Measurements from ENCODE around the gene FOXRED2.
"Not testable (repeated sequence)": the region's sequence is repeated elsewhere in the genome, so short reads cannot be mapped to it uniquely, and the experiment has no call there.

The FOXRED2 gene

DNA sequence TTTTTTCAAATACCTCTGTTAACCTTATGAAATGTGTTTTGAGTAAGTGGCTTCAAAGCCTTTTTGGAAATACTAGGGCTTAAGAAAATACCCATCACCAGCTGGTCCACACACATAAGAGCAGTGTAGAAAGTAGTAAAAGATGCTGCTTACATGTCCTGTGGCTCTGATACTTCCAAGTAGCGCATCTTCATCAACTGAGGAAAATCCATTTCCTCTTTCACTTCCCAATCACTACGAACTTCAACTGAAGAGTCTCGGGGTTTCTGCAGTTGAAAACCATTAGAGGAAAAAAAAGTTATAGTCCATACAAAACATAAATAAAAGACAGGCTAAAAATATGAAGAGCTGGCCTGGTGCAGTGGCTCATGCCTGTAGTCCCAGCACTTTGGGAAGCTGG is 13.6 kb upstream of the FOXRED2 start:
- Histone ChIP-seq H3K9me3 (no peaks in the 10 kb centered on the region), H3K4me1 (peaks cover 4% of the 10 kb centered on the region; the same call in 1 of the 2 replicates), H3K27ac (no peak overlapping the region), H3K27me3 (no peaks in the 10 kb centered on the region), H4K20me1 (peaks cover 96% of the 10 kb centered on the region), H3K36me3 (peaks cover 100% of the 10 kb centered on the region), H3K4me3 (no peak overlapping the region), H3K4me2 (no peak overlapping the region), H3K9ac (no peak overlapping the region)
- TF ChIP-seq Cebpa-rat (IDR thresholded peaks at IDR 0.05) = no peak

DNA sequence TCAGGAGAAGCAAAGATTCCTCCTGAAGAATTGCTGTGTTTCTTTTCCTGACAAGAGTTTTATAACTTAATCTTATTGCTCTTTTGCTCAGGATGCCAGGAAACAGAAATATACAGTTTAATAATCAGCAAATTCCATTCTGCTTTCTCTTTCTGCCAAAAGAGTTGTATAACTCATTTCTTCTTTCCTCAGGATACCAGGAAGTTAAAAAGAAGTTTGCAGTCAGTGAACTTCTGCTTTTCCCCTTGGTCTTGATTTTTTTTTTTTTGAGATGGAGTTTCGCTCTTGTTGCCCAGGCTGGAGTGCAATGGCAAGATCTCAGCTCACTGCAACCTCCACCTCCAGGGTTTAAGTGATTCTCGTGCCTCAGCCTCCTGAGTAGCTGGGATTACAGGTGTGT is 13.1 kb upstream of the FOXRED2 start:
- H3K4me1 ChIP-seq, H3K9ac ChIP-seq, H3K27ac ChIP-seq, H3K4me2 ChIP-seq, H3K27me3 ChIP-seq, H3K9me3 ChIP-seq, H3K4me3 ChIP-seq: not testable (repeated sequence)
- peaks cover 100% of the 10 kb centered on the region for H3K36me3 ChIP-seq
- H4K20me1 ChIP-seq = peaks cover 96% of the 10 kb centered on the region

DNA sequence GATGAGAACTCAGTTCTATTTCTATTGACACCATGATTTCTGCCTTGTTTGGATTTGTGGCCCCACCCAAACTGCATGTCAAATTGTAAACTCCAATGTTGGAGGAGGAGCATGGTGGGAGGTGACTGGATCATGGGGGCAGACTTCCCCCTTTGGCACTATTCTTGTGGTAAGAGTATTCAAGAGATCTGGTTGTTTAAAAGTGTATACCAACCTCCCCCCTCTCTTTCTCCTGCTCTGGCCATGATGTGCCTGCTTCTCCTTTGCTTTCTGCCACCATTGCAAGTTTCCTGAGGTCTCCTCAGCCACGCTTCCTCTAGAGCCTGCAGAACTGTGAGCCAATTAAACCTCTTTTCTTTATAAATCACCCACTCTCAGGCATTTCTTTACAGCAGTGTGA is 7.9 kb upstream of the FOXRED2 start:
- Histone ChIP-seq H3K36me3 (peaks cover 100% of the 10 kb centered on the region), H4K20me1 (peaks cover 91% of the 10 kb centered on the region), H3K27ac (no peak overlapping the region), H3K9ac (no peak overlapping the region), H3K27me3 (no peaks in the 10 kb centered on the region), H3K4me3 (no peak overlapping the region), H3K4me2 (no peak overlapping the region), H3K9me3 (no peaks in the 10 kb centered on the region), H3K4me1 (no peaks in the 10 kb centered on the region)
- TF ChIP-seq Cebpa-rat (IDR thresholded peaks at IDR 0.05) = no peak

DNA sequence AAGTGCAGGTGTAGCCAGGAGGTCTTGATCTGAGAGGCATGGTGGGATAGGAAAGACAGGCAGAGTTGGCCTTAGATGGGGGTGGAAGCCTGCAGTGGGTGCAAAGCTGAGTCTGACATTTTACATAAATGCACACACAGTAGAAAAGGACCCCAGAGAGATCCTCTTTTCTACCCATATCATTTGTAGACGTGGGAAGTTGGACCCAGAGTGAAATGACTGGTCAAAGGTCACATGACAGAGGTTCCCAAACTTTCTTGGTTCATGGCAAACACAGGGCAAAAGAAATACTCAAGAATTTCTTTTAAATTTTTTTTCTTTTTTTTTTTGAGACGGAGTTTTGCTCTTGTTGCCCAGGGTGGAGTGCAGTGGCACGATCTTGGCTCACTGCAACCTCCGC is 6.2 kb upstream of the FOXRED2 start:
- H3K27me3 ChIP-seq = no peaks in the 10 kb centered on the region

DNA sequence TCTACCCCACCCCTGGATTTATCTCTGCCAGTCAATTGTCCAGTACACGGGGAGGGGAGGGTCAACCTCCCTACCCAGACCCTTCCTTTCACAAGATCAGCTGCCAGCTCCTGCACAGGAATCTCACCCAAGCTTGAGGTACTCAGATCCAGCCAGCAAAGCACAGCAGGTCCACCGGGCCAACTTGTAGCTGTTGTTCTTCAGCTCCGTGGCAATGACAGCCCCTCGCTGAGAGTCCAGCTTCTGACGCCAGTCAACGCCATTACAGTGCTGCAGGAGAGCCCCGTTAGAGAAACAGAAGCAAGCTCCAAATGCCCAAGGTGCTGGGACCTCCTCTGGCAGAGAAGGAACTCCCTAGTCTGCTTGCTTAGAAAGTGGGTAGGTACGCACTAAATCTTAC is 5.5 kb upstream of the FOXRED2 start:
- no peak overlapping the region for H3K4me2 ChIP-seq
- H3K36me3 ChIP-seq = peaks cover 81% of the 10 kb centered on the region
- no peaks in the 10 kb centered on the region for H3K9me3 ChIP-seq
- H3K4me3 ChIP-seq = no peak overlapping the region
- peaks cover 67% of the 10 kb centered on the region for H4K20me1 ChIP-seq
- no peak overlapping the region for H3K9ac ChIP-seq
- peaks cover 4% of the 10 kb centered on the region for H3K4me1 ChIP-seq
- no peak overlapping the region for H3K27ac ChIP-seq
- TF ChIP-seq Cebpa-rat (IDR thresholded peaks at IDR 0.05) = no peak
- no peaks in the 10 kb centered on the region for H3K27me3 ChIP-seq

More for the DNA sequence above, 6.2 kb upstream of the FOXRED2 start:
- Histone ChIP-seq H3K4me1 (no peaks in the 10 kb centered on the region), H3K9ac (no peak overlapping the region), H3K27ac (no peak overlapping the region), H3K9me3 (no peaks in the 10 kb centered on the region), H4K20me1 (peaks cover 73% of the 10 kb centered on the region), H3K4me2 (no peak overlapping the region), H3K4me3 (no peak overlapping the region), H3K36me3 (peaks cover 88% of the 10 kb centered on the region)
- no peak for TF ChIP-seq Cebpa-rat (IDR thresholded peaks at IDR 0.05)

DNA sequence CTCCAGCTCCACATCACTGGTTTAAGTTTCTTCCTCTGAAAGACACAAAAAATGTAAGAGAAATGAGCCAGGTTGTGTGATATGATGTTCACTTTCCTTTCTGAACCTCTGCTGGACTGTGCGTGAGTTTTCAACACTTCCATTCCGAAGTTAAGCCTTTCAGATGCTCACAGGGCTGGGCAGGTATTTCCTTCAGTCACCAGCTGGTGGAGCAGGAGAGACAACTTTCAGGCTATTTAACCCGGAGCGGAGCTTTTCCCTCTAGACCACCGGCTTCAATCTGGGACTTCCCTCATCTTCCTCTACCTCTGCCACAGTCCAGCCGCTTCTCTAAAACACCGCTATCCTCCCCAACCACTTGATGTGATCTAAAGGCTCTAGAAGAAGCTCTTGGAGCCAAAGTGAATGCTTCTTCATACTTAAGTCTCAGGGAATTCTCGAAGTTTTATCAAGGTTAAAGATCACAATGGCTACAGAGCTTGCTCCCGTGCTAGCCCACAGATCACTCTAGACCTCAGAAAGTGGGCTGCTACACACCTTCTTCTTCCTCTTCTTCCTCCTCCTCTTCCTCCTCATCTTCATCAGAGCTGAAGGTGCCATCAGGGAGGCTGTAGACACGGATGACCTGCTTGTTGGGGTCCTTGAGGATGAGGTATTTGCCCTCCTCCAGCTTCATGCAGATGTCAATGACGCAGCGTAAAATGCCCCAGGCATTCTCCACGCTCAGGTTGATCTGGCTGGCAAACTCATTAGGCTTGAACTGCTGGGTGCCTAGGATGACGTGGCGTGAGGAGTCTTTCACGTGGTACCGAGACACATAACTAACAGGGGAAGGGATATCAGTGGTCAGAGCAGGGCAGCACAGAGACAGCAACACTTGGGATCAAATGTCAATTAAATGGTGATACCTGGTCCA is 4.4 kb upstream of the FOXRED2 start:
- H3K9ac ChIP-seq = no peak overlapping the region

DNA sequence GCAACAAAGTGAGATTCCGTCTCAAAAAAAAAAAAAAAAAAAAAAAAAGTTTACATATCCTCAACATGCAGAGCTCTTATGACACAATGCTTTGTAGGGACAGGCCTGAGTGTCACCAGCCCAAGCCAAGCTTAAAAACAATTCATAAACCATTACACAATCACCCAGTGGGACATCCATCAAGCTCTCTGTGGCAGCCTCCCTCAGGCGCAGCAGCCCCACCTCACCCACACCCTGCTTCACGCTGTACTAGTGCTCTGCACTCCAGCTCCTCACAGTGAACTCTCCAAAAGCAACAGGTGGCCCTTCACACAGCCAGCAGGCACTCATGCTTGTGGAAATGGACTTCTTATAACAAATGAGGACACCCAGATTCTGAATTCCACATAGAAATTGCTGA is 3.5 kb upstream of the FOXRED2 start:
- Histone ChIP-seq H3K27ac (no peak overlapping the region), H3K4me3 (no peak overlapping the region), H3K36me3 (peaks cover 65% of the 10 kb centered on the region), H3K9ac (no peak overlapping the region), H4K20me1 (peaks cover 51% of the 10 kb centered on the region), H3K27me3 (no peaks in the 10 kb centered on the region), H3K4me1 (peaks cover 22% of the 10 kb centered on the region), H3K4me2 (no peak overlapping the region), H3K9me3 (no peaks in the 10 kb centered on the region)
- TF ChIP-seq Cebpa-rat (IDR thresholded peaks at IDR 0.05) = no peak

More for the DNA sequence above, 4.4 kb upstream of the FOXRED2 start:
- Histone ChIP-seq H3K36me3 (peaks cover 70% of the 10 kb centered on the region), H3K4me3 (no peak overlapping the region), H3K27ac (no peak overlapping the region), H3K27me3 (no peaks in the 10 kb centered on the region), H4K20me1 (peaks cover 56% of the 10 kb centered on the region), H3K4me1 (peaks cover 14% of the 10 kb centered on the region), H3K4me2 (no peak overlapping the region), H3K9me3 (no peaks in the 10 kb centered on the region)
- TF ChIP-seq Cebpa-rat (IDR thresholded peaks at IDR 0.05) = no peak

DNA sequence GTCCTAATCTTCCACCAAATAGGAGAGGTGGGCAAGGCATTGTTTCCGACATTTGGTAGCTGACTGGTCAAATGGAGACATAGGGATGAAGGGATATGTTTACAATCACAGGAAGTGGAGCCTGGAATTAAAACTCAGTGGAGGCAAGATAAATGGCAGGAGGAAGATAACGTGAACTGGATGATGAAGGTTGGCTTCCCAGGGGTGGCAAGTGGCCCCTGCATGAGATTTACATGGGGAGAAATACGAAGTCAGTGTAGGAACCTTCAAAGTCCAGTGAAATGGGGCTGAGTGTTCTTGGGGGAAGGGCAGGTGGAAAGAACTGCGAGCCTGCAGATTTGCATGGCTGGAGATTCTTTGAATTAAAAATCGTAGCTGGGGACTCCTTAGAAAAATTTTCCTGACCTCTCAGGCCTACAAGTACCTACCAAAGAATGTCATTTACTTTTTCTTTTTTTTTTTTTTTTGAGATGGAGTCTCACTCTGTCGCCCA is 724 bp upstream of the FOXRED2 start:
- Histone ChIP-seq H3K4me1 (peaks cover 39% of the 10 kb centered on the region), H3K4me2 (peak overlapping the region; percentile 93), H3K9ac (peak overlapping the region; percentile 69), H3K4me3 (peak overlapping the region; percentile 70), H4K20me1 (peaks cover 23% of the 10 kb centered on the region), H3K27ac (peak overlapping the region; percentile 66), H3K36me3 (peaks cover 59% of the 10 kb centered on the region), H3K27me3 (no peaks in the 10 kb centered on the region), H3K9me3 (no peaks in the 10 kb centered on the region)
- TF ChIP-seq Cebpa-rat (IDR thresholded peaks at IDR 0.05) = no peak

DNA sequence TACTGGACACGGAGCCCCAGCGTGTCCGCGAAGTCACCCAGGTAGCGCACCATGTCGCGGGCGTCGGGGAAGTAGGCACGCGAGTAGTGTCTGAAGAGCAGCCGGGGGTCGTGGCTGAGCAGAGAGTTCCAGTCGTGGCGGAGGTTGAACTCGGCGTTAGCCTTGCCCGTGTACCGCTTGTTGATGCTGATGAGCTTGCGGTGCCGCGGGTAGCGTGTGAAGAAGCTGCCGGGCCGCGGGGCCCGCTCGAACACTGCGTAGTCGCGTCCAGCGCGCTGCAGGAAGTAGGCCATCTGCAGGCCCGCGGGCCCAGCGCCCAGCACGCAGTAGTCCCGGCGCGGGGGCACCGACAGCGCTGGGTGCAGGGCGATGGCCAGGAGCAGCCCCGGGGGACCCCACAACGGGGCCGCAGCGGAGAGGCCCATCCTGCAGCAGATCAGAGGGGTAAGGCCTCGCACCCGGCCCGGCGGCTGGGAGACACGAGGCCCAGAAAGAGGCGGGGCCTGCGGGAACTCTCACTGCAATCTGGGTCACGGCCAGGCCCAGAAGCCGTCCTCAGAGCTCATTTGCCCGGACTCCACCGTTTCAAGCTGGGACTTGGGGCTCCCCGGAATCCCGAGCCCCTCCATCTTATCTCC is 723 bp downstream of the FOXRED2 start:
- H3K9ac ChIP-seq = peak overlapping the region; percentile 69; the same call in 1 of the 2 replicates
- peak overlapping the region; percentile 70 for H3K4me3 ChIP-seq
- H3K36me3 ChIP-seq = peaks cover 59% of the 10 kb centered on the region
- H3K4me1 ChIP-seq = peaks cover 39% of the 10 kb centered on the region
- H3K27me3 ChIP-seq = no peaks in the 10 kb centered on the region
- no peaks in the 10 kb centered on the region for H3K9me3 ChIP-seq
- H3K27ac ChIP-seq = peak overlapping the region; percentile 66
- no peak for TF ChIP-seq Cebpa-rat (IDR thresholded peaks at IDR 0.05)
- H4K20me1 ChIP-seq = peaks cover 9% of the 10 kb centered on the region; the same call in 1 of the 2 replicates
- peak overlapping the region; percentile 93 for H3K4me2 ChIP-seq
